HG02840 (cell line): ENCODE results near the gene TRIM46.
A peak's percentile ranks its signal among the peaks of the same experiment; 100 is the strongest.

Source experiments
- ATAC-seq: cut with Tn5 transposase; IDR thresholded peaks from one replicate; pipeline ENCODE4 v1.9.1; 2021; ENCODE audit warnings: mild to moderate bottlenecking, moderate library complexity, moderate number of reproducible peaks; ENCODE audit not compliant: unreplicated experiment, low FRiP score

The TRIM46 gene

GRCh38 chr1:155170806-155171205 lies 2.8 kb upstream of the TRIM46 start:
- ATAC-seq, result no peak

GRCh38 chr1:155171836-155172731 lies 1.6 kb upstream of the TRIM46 start:
- no peak for ATAC-seq

- ATAC-seq, result peak; percentile 71
Measured at GRCh38 chr1:155172732-155173477, 744 bp upstream of the TRIM46 start, which contains the start of gene KRTCAP2. TSS of gene KRTCAP2 (minus strand) at chr1:155173304. CDS start at chr1:155173224, 80 bp downstream.

- no peak for ATAC-seq
Measured at GRCh38 chr1:155174324-155175280, 953 bp downstream of the TRIM46 start.

- no peak for ATAC-seq
Measured at GRCh38 chr1:155175281-155175926, 1.8 kb downstream of the TRIM46 start.

- no peak for ATAC-seq
Measured at GRCh38 chr1:155175927-155176371, 2.3 kb downstream of the TRIM46 start.

- no peak for ATAC-seq
Measured at GRCh38 chr1:155176544-155177071, 3.0 kb downstream of the TRIM46 start.

GRCh38 chr1:155177192-155177917 lies 3.7 kb downstream of the TRIM46 start:
- no peak for ATAC-seq

GRCh38 chr1:155177918-155178281 lies 4.3 kb downstream of the TRIM46 start:
- ATAC-seq, result no peak

GRCh38 chr1:155178441-155179111 lies 4.9 kb downstream of the TRIM46 start:
- ATAC-seq, result no peak

- no peak for ATAC-seq
Measured at GRCh38 chr1:155179112-155180031, 5.7 kb downstream of the TRIM46 start.

GRCh38 chr1:155181371-155182051 lies 7.9 kb downstream of the TRIM46 start:
- no peak for ATAC-seq

GRCh38 chr1:155182052-155182550 lies 8.5 kb downstream of the TRIM46 start:
- no peak for ATAC-seq

GRCh38 chr1:155183775-155184221 lies 10.1 kb downstream of the TRIM46 start:
- ATAC-seq, result no peak

GRCh38 chr1:155184351-155184811 lies 10.7 kb downstream of the TRIM46 start:
- no peak for ATAC-seq
